ENCODE data around the gene PAF1.

Gene PAF1

GRCh38 chr19:39385629-39386411 lies 5.1 kb downstream of the PAF1 start:
- no peak for TF ChIP-seq CTCF (conservative IDR thresholded peaks at IDR 0.05; ENCODE audit: low read depth)
- ChIA-PET CTCF (interaction anchor here (0.6 to 1.8 kb wide), 3 partner anchors 12 to 178 kb away, joined by 3 to 8 read pairs (median 4); no protein-coding TSS in a partner anchor), POLR2A (ENCODE audit: low non-redundant PET) (no interaction called here)
- peak overlapping the region; percentile 60 for H3K27ac ChIP-seq
- DNase-seq (ENCODE audit: low spot score), result no peak

GRCh38 chr19:39384839-39385568 lies 5.9 kb downstream of the PAF1 start:
- no peak for TF ChIP-seq CTCF (conservative IDR thresholded peaks at IDR 0.05; ENCODE audit: low read depth)
- ChIA-PET CTCF (interaction anchor here (0.6 to 1.8 kb wide), 3 partner anchors 12 to 178 kb away, joined by 3 to 8 read pairs (median 4); no protein-coding TSS in a partner anchor), POLR2A (ENCODE audit: low non-redundant PET) (no interaction called here)
- DNase-seq (ENCODE audit: low spot score), result no peak
- peak overlapping the region; percentile 60 for H3K27ac ChIP-seq

GRCh38 chr19:39382991-39383828 lies 7.7 kb downstream of the PAF1 start:
- H3K27ac ChIP-seq, result peak overlapping the region; percentile 60
- DNase-seq (ENCODE audit: low spot score), result no peak
- TF ChIP-seq CTCF (conservative IDR thresholded peaks at IDR 0.05; ENCODE audit: low read depth), result no peak
- ChIA-PET POLR2A (ENCODE audit: low non-redundant PET) (no interaction called here), CTCF (interaction anchor here (1.0 kb wide), 1 partner anchor 20 kb away, joined by 3 read pairs; no protein-coding TSS in a partner anchor)

GRCh38 chr19:39381910-39382611 lies 8.8 kb downstream of the PAF1 start:
- peak overlapping the region; percentile 60 for H3K27ac ChIP-seq
- DNase-seq (ENCODE audit: low spot score), result no peak
- no peak for TF ChIP-seq CTCF (conservative IDR thresholded peaks at IDR 0.05; ENCODE audit: low read depth)
- ChIA-PET CTCF (interaction anchor here (1.0 kb wide), 1 partner anchor 19 kb away, joined by 3 read pairs; no protein-coding TSS in a partner anchor), POLR2A (ENCODE audit: low non-redundant PET) (no interaction called here)

- POLR2A ChIA-PET (ENCODE audit: low non-redundant PET), result no interaction called here
- no peak for DNase-seq (ENCODE audit: low spot score)
- CTCF ChIA-PET, result no interaction called here
- TF ChIP-seq CTCF (conservative IDR thresholded peaks at IDR 0.05; ENCODE audit: low read depth), result no peak
- H3K27ac ChIP-seq, result peak overlapping the region; percentile 17
Observed at GRCh38 chr19:39380521-39381502, 10.1 kb downstream of the PAF1 start.
